ENCODE measurements around the gene HSFX2. TPM values are rescaled to one million over a fixed set of nuclear protein-coding genes. Genes with fewer than 3 reads are reported as not detected.
"Not testable (repeated sequence)": the region's sequence is repeated elsewhere in the genome, so short reads cannot be mapped to it uniquely, and the experiment has no call there.

The HSFX2 gene, protein sequence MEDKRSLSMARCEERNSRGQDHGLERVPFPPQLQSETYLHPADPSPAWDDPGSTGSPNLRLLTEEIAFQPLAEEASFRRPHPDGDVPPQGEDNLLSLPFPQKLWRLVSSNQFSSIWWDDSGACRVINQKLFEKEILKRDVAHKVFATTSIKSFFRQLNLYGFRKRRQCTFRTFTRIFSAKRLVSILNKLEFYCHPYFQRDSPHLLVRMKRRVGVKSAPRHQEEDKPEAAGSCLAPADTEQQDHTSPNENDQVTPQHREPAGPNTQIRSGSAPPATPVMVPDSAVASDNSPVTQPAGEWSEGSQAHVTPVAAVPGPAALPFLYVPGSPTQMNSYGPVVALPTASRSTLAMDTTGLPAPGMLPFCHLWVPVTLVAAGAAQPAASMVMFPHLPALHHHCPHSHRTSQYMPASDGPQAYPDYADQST
- total RNA-seq = 1 to 10 TPM in 1 of 3 donors, under 1 TPM in 1, not detected in 1; 0.36 to 1.1 TPM
- long read RNA-seq, donor 1, partial matches to known transcripts = 0 of 1 reads
- long read RNA-seq, donor 1, other reads (novel, unspliced or antisense) = 1 of 1 reads
- long read RNA-seq, donor 2 = 0 reads

DNA sequence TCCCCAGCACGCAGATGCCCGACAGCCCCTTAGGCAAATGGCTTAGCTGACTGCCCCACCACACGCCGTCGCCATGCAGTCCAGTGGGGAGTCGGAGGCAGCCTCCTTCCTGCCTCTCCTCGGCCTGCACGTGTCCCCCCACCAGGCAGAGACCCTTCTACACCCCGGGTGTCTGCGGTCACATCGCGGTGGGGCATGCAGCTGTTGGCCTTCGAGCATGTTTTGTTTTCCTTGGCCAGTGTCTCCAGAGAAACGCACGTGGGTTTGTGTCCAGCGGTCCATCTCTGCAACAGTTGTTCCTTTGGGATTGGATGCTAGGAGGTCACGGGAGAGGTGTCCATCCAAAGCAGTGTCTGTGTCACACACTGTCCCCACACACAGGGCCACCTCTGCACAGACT lies at the start of gene HSFX2:
HSFX2 (minus strand) TSS at position 101 of the 400 bp plus-strand sequence. CDS start 614 bp downstream, outside the sequence.
- H3K36me3 ChIP-seq (ENCODE audit: low read depth); DNase-seq; ATAC-seq; intact Hi-C loops (cut with DNase I, micrococcal nuclease); H3K4me1 ChIP-seq (ENCODE audit: low read depth); H3K4me3 ChIP-seq; H3K9me3 ChIP-seq: not testable (repeated sequence)

DNA sequence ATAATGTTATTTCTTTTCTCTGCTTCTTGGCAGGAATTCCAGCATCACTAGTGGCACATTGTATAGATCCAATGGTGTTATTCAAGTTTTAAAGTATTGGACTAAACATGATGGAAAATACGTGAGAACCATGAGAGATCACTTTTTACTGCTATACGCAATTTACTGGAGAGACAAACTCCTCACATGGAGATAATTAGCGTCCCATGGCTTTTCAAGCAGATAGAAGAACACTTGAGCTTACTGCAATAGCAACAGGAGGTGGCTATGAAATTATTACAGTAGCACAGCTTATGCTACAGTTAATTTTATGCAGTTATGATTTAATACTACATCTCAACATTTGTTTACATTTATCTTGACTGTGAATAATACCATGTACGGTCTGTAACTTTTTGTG lies 48.4 kb upstream of the HSFX2 start:
- TF ChIP-seq, protein P1, sequence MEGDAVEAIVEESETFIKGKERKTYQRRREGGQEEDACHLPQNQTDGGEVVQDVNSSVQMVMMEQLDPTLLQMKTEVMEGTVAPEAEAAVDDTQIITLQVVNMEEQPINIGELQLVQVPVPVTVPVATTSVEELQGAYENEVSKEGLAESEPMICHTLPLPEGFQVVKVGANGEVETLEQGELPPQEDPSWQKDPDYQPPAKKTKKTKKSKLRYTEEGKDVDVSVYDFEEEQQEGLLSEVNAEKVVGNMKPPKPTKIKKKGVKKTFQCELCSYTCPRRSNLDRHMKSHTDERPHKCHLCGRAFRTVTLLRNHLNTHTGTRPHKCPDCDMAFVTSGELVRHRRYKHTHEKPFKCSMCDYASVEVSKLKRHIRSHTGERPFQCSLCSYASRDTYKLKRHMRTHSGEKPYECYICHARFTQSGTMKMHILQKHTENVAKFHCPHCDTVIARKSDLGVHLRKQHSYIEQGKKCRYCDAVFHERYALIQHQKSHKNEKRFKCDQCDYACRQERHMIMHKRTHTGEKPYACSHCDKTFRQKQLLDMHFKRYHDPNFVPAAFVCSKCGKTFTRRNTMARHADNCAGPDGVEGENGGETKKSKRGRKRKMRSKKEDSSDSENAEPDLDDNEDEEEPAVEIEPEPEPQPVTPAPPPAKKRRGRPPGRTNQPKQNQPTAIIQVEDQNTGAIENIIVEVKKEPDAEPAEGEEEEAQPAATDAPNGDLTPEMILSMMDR (IDR thresholded peaks at IDR 0.05) = no peak
- H3K36me3 ChIP-seq (ENCODE audit: low read depth) = no peaks in the 10 kb centered on the region
- no peak overlapping the region for H3K4me3 ChIP-seq
- DNase-seq = no peak
- H3K4me1 ChIP-seq (ENCODE audit: low read depth) = no peaks in the 10 kb centered on the region
- no peak for ATAC-seq
- intact Hi-C loops (cut with DNase I, micrococcal nuclease) = no loop called here
- H3K9me3 ChIP-seq = no peaks in the 10 kb centered on the region

DNA sequence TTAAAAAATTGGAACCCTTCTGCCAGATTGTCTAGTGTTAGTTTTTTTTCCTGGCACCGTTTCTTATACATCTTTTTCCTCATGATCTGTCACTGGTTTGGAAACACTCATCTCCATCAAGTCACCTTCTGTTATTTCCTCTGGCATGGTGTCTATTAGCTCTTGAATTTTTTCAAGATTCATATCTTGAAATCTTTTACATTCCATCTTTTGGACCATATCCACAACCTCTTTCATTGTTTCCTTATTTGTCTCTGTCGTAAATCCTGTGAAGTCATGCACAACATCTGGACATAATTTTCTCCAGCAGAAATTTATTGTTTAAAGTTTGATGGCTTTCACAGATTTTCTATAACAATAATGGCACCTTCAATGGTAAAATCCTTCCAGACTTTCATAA lies 46.7 kb upstream of the HSFX2 start:
- intact Hi-C loops (cut with DNase I, micrococcal nuclease) = no loop called here
- TF ChIP-seq, protein P1 (IDR thresholded peaks at IDR 0.05) = no peak
- Histone ChIP-seq H3K4me3 (no peak overlapping the region), H3K4me1 (ENCODE audit: low read depth) (no peaks in the 10 kb centered on the region), H3K36me3 (ENCODE audit: low read depth) (no peaks in the 10 kb centered on the region), H3K9me3 (no peaks in the 10 kb centered on the region)
- ATAC-seq (no peak), DNase-seq (no peak)

DNA sequence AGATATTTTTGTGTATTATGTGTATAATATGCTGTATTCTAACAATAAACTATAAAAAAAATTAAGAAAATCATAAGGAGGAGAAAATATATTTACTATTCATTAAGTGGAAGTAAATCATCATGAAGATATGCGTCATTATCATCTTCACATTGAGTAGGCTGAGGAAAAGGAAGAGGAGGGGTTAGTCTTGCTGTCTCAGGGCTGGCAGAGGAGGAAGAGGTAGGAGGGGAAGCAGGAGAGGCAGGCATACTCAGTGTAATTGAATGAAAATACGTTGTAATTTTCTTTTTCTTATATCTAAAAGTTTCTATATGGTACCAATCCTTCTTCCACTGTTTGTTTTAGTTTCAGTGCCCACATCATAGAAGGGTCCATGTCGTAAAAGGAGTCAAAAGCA lies 46.3 kb upstream of the HSFX2 start:
- Histone ChIP-seq H3K36me3 (ENCODE audit: low read depth) (no peaks in the 10 kb centered on the region), H3K9me3 (no peaks in the 10 kb centered on the region), H3K4me3 (no peak overlapping the region), H3K4me1 (ENCODE audit: low read depth) (no peaks in the 10 kb centered on the region)
- TF ChIP-seq, protein P1 (IDR thresholded peaks at IDR 0.05) = no peak
- DNase-seq (no peak), ATAC-seq (no peak)
- intact Hi-C loops (cut with DNase I, micrococcal nuclease) = no loop called here

DNA sequence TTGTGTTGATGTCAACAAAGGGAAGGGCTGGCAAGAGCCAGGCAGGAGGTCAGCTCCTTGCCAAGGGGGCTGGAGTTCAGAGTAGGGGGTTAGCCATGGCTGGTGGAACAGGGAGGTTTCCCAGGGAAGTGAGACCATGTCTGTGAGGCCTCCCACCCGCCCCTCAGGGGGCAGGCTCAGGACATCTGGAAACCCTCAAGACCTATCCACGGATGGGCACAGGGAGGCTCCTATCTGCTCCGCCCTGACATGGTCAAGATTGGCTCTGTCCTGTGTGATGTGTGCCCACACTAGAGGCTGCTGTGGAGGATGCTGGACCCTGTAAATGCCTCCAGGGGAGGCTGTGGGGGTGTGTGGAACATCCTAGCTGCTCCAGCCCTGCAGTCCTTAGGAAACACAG lies 44.5 kb upstream of the HSFX2 start:
- DNase-seq (no peak), ATAC-seq (no peak)
- intact Hi-C loops (cut with DNase I, micrococcal nuclease) = no loop called here
- H3K36me3 ChIP-seq (ENCODE audit: low read depth) = no peaks in the 10 kb centered on the region
- H3K4me1 ChIP-seq (ENCODE audit: low read depth) = no peaks in the 10 kb centered on the region
- TF ChIP-seq, protein P1 (IDR thresholded peaks at IDR 0.05) = no peak
- no peaks in the 10 kb centered on the region for H3K9me3 ChIP-seq
- H3K4me3 ChIP-seq = no peak overlapping the region

DNA sequence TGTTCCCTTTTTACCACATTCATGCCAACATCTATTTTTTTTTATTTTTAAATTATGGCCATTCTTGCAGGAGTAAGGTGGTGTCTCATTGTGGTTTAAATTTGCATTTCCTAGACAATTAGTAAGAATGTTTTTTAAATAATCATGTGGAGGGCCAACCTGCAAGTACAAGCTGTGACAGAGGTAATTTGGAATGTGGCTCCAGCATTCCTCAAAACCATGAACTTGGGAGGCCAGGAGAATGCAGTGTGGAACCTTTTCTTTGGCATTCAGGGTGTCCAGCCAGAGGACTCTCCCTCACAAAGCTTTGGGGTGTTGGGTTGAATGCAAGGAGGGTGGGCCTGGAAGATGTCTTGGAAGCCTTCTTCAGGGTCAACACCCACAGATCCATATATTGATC lies 43.7 kb upstream of the HSFX2 start:
- H3K4me3 ChIP-seq = no peak overlapping the region
- no peaks in the 10 kb centered on the region for H3K9me3 ChIP-seq
- no peaks in the 10 kb centered on the region for H3K36me3 ChIP-seq (ENCODE audit: low read depth)
- TF ChIP-seq, protein P1 (IDR thresholded peaks at IDR 0.05) = no peak
- ATAC-seq = no peak
- H3K4me1 ChIP-seq (ENCODE audit: low read depth) = no peaks in the 10 kb centered on the region
- intact Hi-C loops (cut with DNase I, micrococcal nuclease) = no loop called here
- DNase-seq = no peak

Measured in mucosa of descending colon (tissue), 3 donors.